Measurements from ENCODE around the gene SH3PXD2B.
"Not testable (repeated sequence)": the region's sequence is repeated elsewhere in the genome, so short reads cannot be mapped to it uniquely, and the experiment has no call there.

SH3PXD2B gene

DNA sequence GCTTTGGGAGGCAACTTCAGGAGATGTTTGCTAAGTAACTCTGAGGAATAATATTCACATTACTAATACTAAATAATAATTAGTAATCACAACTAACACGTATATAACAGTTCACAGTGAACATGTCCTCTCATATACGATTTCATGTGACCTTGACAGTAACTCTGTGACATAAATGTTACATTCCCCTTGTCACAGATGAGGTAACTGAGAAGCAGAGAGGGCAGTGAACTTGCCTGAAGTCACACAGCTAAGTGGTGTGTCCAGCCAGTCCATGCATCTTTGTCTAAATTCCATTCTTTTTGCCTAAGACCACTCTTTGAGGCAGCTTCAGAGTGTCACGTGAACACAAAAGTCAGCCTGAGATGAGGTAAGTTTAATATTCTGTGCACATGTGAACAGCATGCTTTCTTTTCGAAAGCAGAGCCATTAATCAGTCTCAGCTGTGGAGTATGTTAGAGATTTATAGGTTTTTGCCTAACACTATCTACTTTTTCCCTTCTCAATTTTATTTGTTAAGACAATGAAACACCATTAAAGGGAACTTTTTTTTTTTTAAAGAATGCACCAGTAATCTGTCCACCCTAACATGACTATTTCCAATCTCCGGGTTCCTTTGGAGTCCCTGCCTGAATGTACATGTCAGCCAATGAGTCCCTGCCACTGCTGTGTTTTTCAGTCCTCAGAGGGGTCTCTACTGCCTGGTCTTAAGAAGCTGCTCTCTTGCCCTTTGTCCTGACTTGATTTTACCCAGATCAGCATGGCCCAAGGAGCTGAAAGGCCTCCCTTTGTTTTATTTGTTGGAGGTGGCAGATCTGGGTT is 43.5 kb downstream of the SH3PXD2B start:
- ATAC-seq (ENCODE audit: insufficient read depth, low read depth) (no peak), DNase-seq (no peak)
- Histone ChIP-seq H3K9me3 (ENCODE audit: insufficient read depth, low read length, severe bottlenecking) (no peaks in the 10 kb centered on the region), H3K4me2 (ENCODE audit: insufficient read depth, low read length) (no peak overlapping the region), H3K9ac (ENCODE audit: low read depth, low read length) (no peak overlapping the region), H4K20me1 (ENCODE audit: insufficient read depth, low read length) (no peaks in the 10 kb centered on the region), H3K36me3 (ENCODE audit: insufficient read depth, low read length) (no peaks in the 10 kb centered on the region), H3K27ac (ENCODE audit: low read length) (no peak overlapping the region), H3K4me1 (ENCODE audit: insufficient read depth, low read length) (peaks cover 20% of the 10 kb centered on the region), H2AFZ (ENCODE audit: low read depth, low read length) (no peak overlapping the region), H3K4me3 (ENCODE audit: low read depth in 1 of 2, low read length in 2 of 2) (no peak overlapping the region), H3K79me2 (ENCODE audit: insufficient read depth, low read length) (no peaks in the 10 kb centered on the region), H3K27me3 (ENCODE audit: insufficient read depth, low read length, poor library complexity) (no peaks in the 10 kb centered on the region)
- TF ChIP-seq, protein P1, sequence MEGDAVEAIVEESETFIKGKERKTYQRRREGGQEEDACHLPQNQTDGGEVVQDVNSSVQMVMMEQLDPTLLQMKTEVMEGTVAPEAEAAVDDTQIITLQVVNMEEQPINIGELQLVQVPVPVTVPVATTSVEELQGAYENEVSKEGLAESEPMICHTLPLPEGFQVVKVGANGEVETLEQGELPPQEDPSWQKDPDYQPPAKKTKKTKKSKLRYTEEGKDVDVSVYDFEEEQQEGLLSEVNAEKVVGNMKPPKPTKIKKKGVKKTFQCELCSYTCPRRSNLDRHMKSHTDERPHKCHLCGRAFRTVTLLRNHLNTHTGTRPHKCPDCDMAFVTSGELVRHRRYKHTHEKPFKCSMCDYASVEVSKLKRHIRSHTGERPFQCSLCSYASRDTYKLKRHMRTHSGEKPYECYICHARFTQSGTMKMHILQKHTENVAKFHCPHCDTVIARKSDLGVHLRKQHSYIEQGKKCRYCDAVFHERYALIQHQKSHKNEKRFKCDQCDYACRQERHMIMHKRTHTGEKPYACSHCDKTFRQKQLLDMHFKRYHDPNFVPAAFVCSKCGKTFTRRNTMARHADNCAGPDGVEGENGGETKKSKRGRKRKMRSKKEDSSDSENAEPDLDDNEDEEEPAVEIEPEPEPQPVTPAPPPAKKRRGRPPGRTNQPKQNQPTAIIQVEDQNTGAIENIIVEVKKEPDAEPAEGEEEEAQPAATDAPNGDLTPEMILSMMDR (IDR thresholded peaks at IDR 0.05; ENCODE audit: borderline replicate concordance, extremely low read depth, low read length, poor library complexity, severe bottlenecking), result no peak
- no peak for TF ChIP-seq EZH2 (IDR thresholded peaks at IDR 0.05; ENCODE audit: borderline replicate concordance, low read depth, low read length, severe bottlenecking)

GRCh38 chr5:172410160-172410559 is 44.2 kb downstream of the SH3PXD2B start:
- no peak overlapping the region for H2AFZ ChIP-seq (ENCODE audit: low read depth, low read length)
- ATAC-seq (ENCODE audit: insufficient read depth, low read depth), result no peak
- H4K20me1 ChIP-seq (ENCODE audit: insufficient read depth, low read length), result no peaks in the 10 kb centered on the region
- H3K9ac ChIP-seq (ENCODE audit: low read depth, low read length), result no peak overlapping the region
- peaks cover 20% of the 10 kb centered on the region for H3K4me1 ChIP-seq (ENCODE audit: insufficient read depth, low read length)
- H3K9me3 ChIP-seq (ENCODE audit: insufficient read depth, low read length, severe bottlenecking), result no peaks in the 10 kb centered on the region
- TF ChIP-seq, protein P1 (IDR thresholded peaks at IDR 0.05; ENCODE audit: borderline replicate concordance, extremely low read depth, low read length, poor library complexity, severe bottlenecking), result no peak
- no peak for TF ChIP-seq EZH2 (IDR thresholded peaks at IDR 0.05; ENCODE audit: borderline replicate concordance, low read depth, low read length, severe bottlenecking)
- H3K79me2 ChIP-seq (ENCODE audit: insufficient read depth, low read length), result no peaks in the 10 kb centered on the region
- DNase-seq, result no peak
- no peak overlapping the region for H3K4me2 ChIP-seq (ENCODE audit: insufficient read depth, low read length)
- no peak overlapping the region for H3K27ac ChIP-seq (ENCODE audit: low read length)
- H3K36me3 ChIP-seq (ENCODE audit: insufficient read depth, low read length), result no peaks in the 10 kb centered on the region
- no peak overlapping the region for H3K4me3 ChIP-seq (ENCODE audit: low read depth in 1 of 2, low read length in 2 of 2)
- H3K27me3 ChIP-seq (ENCODE audit: insufficient read depth, low read length, poor library complexity), result no peaks in the 10 kb centered on the region

DNA sequence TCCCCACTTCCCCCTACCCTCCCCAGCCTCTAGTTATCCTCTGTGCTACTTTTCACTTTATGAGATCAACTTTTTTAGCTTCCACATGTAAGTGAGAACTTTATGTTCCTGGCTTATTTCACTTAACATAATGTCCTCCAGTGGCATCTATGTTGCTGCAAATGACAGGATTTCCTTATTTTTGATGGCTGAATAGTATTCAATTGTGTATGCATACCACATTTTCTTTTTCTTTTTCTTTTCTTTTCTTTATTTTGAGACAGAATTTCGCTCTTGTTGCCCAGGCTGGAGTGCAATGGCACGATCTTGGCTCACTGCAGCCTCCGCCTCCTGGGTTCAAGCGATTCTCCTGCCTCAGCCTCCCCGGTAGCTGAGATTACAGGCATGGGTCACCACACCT is 44.8 kb downstream of the SH3PXD2B start:
- not testable (repeated sequence) for H3K9me3 ChIP-seq (ENCODE audit: insufficient read depth, low read length, severe bottlenecking); H3K9ac ChIP-seq (ENCODE audit: low read depth, low read length); H3K27ac ChIP-seq (ENCODE audit: low read length); H3K4me3 ChIP-seq (ENCODE audit: low read depth in 1 of 2, low read length in 2 of 2); ATAC-seq (ENCODE audit: insufficient read depth, low read depth); H4K20me1 ChIP-seq (ENCODE audit: insufficient read depth, low read length); DNase-seq; H3K27me3 ChIP-seq (ENCODE audit: insufficient read depth, low read length, poor library complexity); H3K79me2 ChIP-seq (ENCODE audit: insufficient read depth, low read length); H2AFZ ChIP-seq (ENCODE audit: low read depth, low read length); H3K4me2 ChIP-seq (ENCODE audit: insufficient read depth, low read length); H3K36me3 ChIP-seq (ENCODE audit: insufficient read depth, low read length)
- peaks cover 20% of the 10 kb centered on the region for H3K4me1 ChIP-seq (ENCODE audit: insufficient read depth, low read length)

DNA sequence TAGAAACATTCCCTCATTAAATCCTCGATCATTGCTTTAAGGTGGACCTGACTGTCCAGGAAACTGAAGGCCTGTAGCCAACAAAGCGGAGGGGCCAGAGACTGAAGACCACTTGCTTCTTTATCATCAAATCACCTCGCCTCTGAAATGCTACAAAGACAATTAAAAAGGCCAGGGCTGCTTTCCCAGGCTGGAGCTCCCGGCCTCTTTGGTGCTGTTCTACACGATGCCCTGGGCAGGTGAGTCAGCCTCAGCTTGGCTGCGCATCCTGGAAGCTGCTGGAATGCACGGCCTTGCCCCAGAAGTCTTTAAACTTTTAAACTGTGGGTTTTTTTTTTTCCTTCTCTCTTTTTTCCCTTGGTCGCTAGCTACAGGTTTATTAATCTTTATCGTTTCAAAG is 46.5 kb downstream of the SH3PXD2B start:
- Histone ChIP-seq H3K4me3 (ENCODE audit: low read depth in 1 of 2, low read length in 2 of 2) (no peak overlapping the region), H3K27ac (ENCODE audit: low read length) (no peak overlapping the region), H3K4me1 (ENCODE audit: insufficient read depth, low read length) (peaks cover 11% of the 10 kb centered on the region), H3K9me3 (ENCODE audit: insufficient read depth, low read length, severe bottlenecking) (no peaks in the 10 kb centered on the region), H3K9ac (ENCODE audit: low read depth, low read length) (no peak overlapping the region), H3K4me2 (ENCODE audit: insufficient read depth, low read length) (no peak overlapping the region), H4K20me1 (ENCODE audit: insufficient read depth, low read length) (no peaks in the 10 kb centered on the region), H3K27me3 (ENCODE audit: insufficient read depth, low read length, poor library complexity) (no peaks in the 10 kb centered on the region), H3K36me3 (ENCODE audit: insufficient read depth, low read length) (no peaks in the 10 kb centered on the region), H2AFZ (ENCODE audit: low read depth, low read length) (no peak overlapping the region), H3K79me2 (ENCODE audit: insufficient read depth, low read length) (no peaks in the 10 kb centered on the region)
- no peak for DNase-seq
- TF ChIP-seq, protein P1 (IDR thresholded peaks at IDR 0.05; ENCODE audit: borderline replicate concordance, extremely low read depth, low read length, poor library complexity, severe bottlenecking), result no peak
- TF ChIP-seq EZH2 (IDR thresholded peaks at IDR 0.05; ENCODE audit: borderline replicate concordance, low read depth, low read length, severe bottlenecking), result no peak
- ATAC-seq (ENCODE audit: insufficient read depth, low read depth), result no peak

Measured in DND-41 (cell line).